ENCODE measurements around the gene ZNF710. TPM values are rescaled to one million over a fixed set of nuclear protein-coding genes. Genes with fewer than 3 reads are reported as not detected.
A peak's percentile ranks its signal among the peaks of the same experiment; 100 is the strongest.
"Not testable (repeated sequence)": the region's sequence is repeated elsewhere in the genome, so short reads cannot be mapped to it uniquely, and the experiment has no call there.

Gene ZNF710
- total RNA-seq, 3 donors from 2014 or later = 30.9 to 42.7 (median 40.2) TPM

- TF ChIP-seq CTCF (IDR thresholded peaks at IDR 0.05) = no peak
- no peak for ATAC-seq
- peaks cover 11% of the 10 kb centered on the region for H3K4me1 ChIP-seq (ENCODE audit: low read depth)
- no peaks in the 10 kb centered on the region for H3K36me3 ChIP-seq (ENCODE audit: low read depth)
- DNase-seq = no peak
- H3K4me3 ChIP-seq = no peak overlapping the region
- intact Hi-C loops (cut with DNase I, micrococcal nuclease) = no loop called here
- no peaks in the 10 kb centered on the region for H3K9me3 ChIP-seq
Measured at GRCh38 chr15:89976246-89976600, 24.9 kb upstream of the ZNF710 start.

GRCh38 chr15:89977836-89978235 is 23.3 kb upstream of the ZNF710 start:
- ATAC-seq; intact Hi-C loops (cut with DNase I, micrococcal nuclease); H3K4me3 ChIP-seq; DNase-seq; H3K36me3 ChIP-seq (ENCODE audit: low read depth); H3K4me1 ChIP-seq (ENCODE audit: low read depth); H3K9me3 ChIP-seq: not testable (repeated sequence)

DNA sequence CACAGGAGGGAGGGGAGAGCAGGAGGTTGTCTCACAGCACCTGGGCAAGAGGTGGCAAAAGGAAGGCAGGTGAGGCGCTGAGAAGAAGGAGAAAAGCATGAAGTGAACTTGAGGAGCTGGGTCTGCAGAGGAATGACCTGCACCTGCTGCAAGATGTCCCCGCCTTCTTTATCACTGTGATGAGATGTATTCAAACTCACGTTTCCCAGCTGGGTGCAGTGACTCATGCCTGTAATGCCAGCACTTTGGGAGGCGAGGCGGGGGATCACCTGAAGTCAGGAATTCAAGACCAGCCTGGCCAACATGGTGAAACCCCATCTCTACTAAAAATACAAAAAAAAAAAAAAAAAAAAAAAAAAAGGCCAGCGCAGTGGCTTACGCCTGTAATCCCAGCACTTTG is 22.2 kb upstream of the ZNF710 start:
- TF ChIP-seq CTCF (IDR thresholded peaks at IDR 0.05) = no peak
- DNase-seq (no peak), ATAC-seq (peak; percentile 60)
- intact Hi-C loops (cut with DNase I, micrococcal nuclease) = no loop called here
- no peak overlapping the region for H3K4me3 ChIP-seq
- peaks cover 4% of the 10 kb centered on the region for H3K4me1 ChIP-seq (ENCODE audit: low read depth)
- no peaks in the 10 kb centered on the region for H3K36me3 ChIP-seq (ENCODE audit: low read depth)
- H3K9me3 ChIP-seq = no peaks in the 10 kb centered on the region

DNA sequence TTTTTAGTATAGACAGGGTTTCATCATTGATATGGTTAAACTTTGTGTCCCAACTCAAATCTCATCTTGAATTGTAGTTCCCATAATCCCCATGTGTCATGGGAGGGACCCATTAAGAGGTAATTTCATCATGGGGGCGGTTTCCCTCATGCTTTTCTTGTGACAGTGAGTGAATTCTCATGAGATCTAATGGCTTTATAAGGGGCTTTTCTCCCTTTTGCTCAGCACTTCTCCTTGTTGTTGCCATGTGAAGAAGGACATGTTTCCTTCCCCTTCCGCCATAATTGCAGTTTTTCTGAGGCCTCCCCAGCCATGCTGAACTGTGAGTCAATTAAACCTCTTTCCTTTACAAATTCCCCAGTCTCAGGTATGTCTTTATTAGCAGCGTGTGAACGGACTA is 20.2 kb upstream of the ZNF710 start:
- TF ChIP-seq CTCF (IDR thresholded peaks at IDR 0.05) = no peak
- no peaks in the 10 kb centered on the region for H3K4me1 ChIP-seq (ENCODE audit: low read depth)
- no peaks in the 10 kb centered on the region for H3K36me3 ChIP-seq (ENCODE audit: low read depth)
- H3K9me3 ChIP-seq = peaks cover 7% of the 10 kb centered on the region
- ATAC-seq = no peak
- intact Hi-C loops (cut with DNase I, micrococcal nuclease) = no loop called here
- no peak overlapping the region for H3K4me3 ChIP-seq
- DNase-seq = no peak

- no peaks in the 10 kb centered on the region for H3K4me1 ChIP-seq (ENCODE audit: low read depth)
- ATAC-seq = no peak
- no peak for DNase-seq
- intact Hi-C loops (cut with DNase I, micrococcal nuclease) = no loop called here
- H3K9me3 ChIP-seq = peaks cover 7% of the 10 kb centered on the region
- no peak for TF ChIP-seq CTCF (IDR thresholded peaks at IDR 0.05)
- no peak overlapping the region for H3K4me3 ChIP-seq
- no peaks in the 10 kb centered on the region for H3K36me3 ChIP-seq (ENCODE audit: low read depth)
Measured at GRCh38 chr15:89982315-89983055, 18.6 kb upstream of the ZNF710 start.

- TF ChIP-seq CTCF (IDR thresholded peaks at IDR 0.05) = no peak
- no peaks in the 10 kb centered on the region for H3K36me3 ChIP-seq (ENCODE audit: low read depth)
- H3K9me3 ChIP-seq = peaks cover 7% of the 10 kb centered on the region
- DNase-seq (no peak), ATAC-seq (no peak)
- H3K4me1 ChIP-seq (ENCODE audit: low read depth) = no peaks in the 10 kb centered on the region
- no peak overlapping the region for H3K4me3 ChIP-seq
- intact Hi-C loops (cut with DNase I, micrococcal nuclease) = no loop called here
Measured at GRCh38 chr15:89984001-89984400, 17.1 kb upstream of the ZNF710 start.
